Left lobe of liver (tissue), 1 donor: ENCODE data around the gene OR2G2. TPM values are rescaled to one million over a fixed set of nuclear protein-coding genes. Genes with fewer than 3 reads are reported as not detected.

Experiments
- total RNA-seq: library from RNA; stranded (reverse); gene quantifications from one replicate; pipeline ENCODE4 v1.2.1, GENCODE V29; 2021
- donor health status: DM: no; HTN: yes; CAD: no.

OR2G2 gene
- total RNA-seq, 1 donor from 2014 or later = not detected

Other genes starting within 250 kb of the OR2G2 start
- 0.33 TPM for gene NLRP3, start 172.2 kb upstream of the OR2G2 start, total RNA-seq
- gene OR2B11, start 130.3 kb upstream of the OR2G2 start, total RNA-seq = not detected
- gene OR2C3, start 51.9 kb upstream of the OR2G2 start, total RNA-seq = not detected
- not detected for gene GCSAML, start 39.2 kb upstream of the OR2G2 start, total RNA-seq
- gene OR2G3, start 17.2 kb downstream of the OR2G2 start, total RNA-seq = not detected
- not detected for gene OR13G1, start 91.4 kb downstream of the OR2G2 start, total RNA-seq
- not detected for gene OR6F1, start 128.3 kb downstream of the OR2G2 start, total RNA-seq
- not detected for gene OR14K1, start 150.3 kb downstream of the OR2G2 start, total RNA-seq
- not detected for gene OR14A2, start 159.8 kb downstream of the OR2G2 start, total RNA-seq
- gene OR1C1, start 172.2 kb downstream of the OR2G2 start, total RNA-seq = not detected
- not detected for gene OR14A16, start 235.8 kb downstream of the OR2G2 start, total RNA-seq